Ovary (tissue), 3 donors: Measurements from ENCODE around the gene TATDN3.

Experiments used
- CTCF ChIP-seq, 3 donors: fragments of 450-650 bp in 2 of 3; fragments of 200-600 bp in 1 of 3; IDR thresholded peaks; one replicate each; pipeline versions ENCODE4 v1.5.1 to v1.8.0; 2016 to 2022; ENCODE audit warnings: antibody characterized with exemption in 3 of 3, mild to moderate bottlenecking in 1 of 3
- EP300 ChIP-seq: sonication (generic); formaldehyde crosslinking; IDR thresholded peaks from one replicate; pipeline ENCODE4 v1.6.1; 2017; ENCODE audit warnings: antibody characterized with exemption
- POLR2A ChIP-seq: fragments of 450-650 bp; IDR thresholded peaks from one replicate; pipeline ENCODE4 v1.6.1; 2017; ENCODE audit warnings: antibody characterized with exemption, mild to moderate bottlenecking, moderate library complexity
- donor health status: DM: no; HTN: no; CAD: no.

- no peak for TF ChIP-seq POLR2A
- no peak for TF ChIP-seq CTCF (IDR thresholded peaks at IDR 0.05)
- no peak for TF ChIP-seq EP300
These were observed 22.1 kb upstream of the TATDN3 start for GRCh38 chr1:212769459-212770167.
